A549 (cell line): Measurements from ENCODE around the gene MRPS6. TPM values are rescaled to one million over a fixed set of nuclear protein-coding genes. Genes with fewer than 3 reads are reported as not detected.

Source experiments
- ATAC-seq, 2 experiments: fragments of 200-7000 bp in 1 of 2; fragments of >200 bp in 1 of 2; cut with Nextera tagmentation in 1 of 2; cut with Tn5 transposase in 1 of 2; 3 replicates each; pipeline versions ENCODE4 v1.8.0 to v1.9.1; 2018 to 2020; ENCODE audit warnings: mild to moderate bottlenecking in 1 of 2, moderate library complexity in 1 of 2
- CTCF ChIA-PET: fragments of 300-600 bp; sonication (Branson Sonifier 250); formaldehyde crosslinking; extraction: SDS; loops from one replicate; lab custom pipeline; 2021; ENCODE audit warnings: antibody characterized with exemption, inconsistent platforms; lab: Yijun Ruan, JAX
- POLR2A ChIA-PET: fragments of 350-600 bp; formaldehyde crosslinking; extraction: SDS; loops from one replicate; lab custom pipeline; 2021; ENCODE audit warnings: antibody characterized with exemption, inconsistent platforms; lab: Yijun Ruan, JAX
- DNase-seq, 2 experiments: peaks; one replicate each; pipeline versions ENCODE4 v3.0.0 to v3.0.0-alpha.2; 2011 to 2016; ENCODE audit warnings: low read depth in 1 of 2, low spot score in 1 of 2
- FAIRE-seq: peaks from 2 replicates; lab custom pipeline; 2011; peaks lifted over from hg19 to GRCh38; lab: Jason Lieb, UNC
- H3K27ac ChIP-seq, 2 experiments: fragments of >200 bp; sonication (Bioruptor Twin); formaldehyde crosslinking; 3 replicates each; pipeline ENCODE4 v1.5.1; 2016 to 2017
- H3K4me1 ChIP-seq: fragments of >200 bp; sonication (Bioruptor Twin); formaldehyde crosslinking; 3 replicates; pipeline ENCODE4 v1.6.1; 2016
- H3K4me2 ChIP-seq: fragments of >200 bp; sonication (Bioruptor Twin); formaldehyde crosslinking; 3 replicates; pipeline ENCODE4 v1.6.1; 2016
- H3K4me3 ChIP-seq: fragments of >200 bp; sonication (Bioruptor Twin); formaldehyde crosslinking; 3 replicates; pipeline ENCODE4 v1.5.1; 2016
- H3K9me3 ChIP-seq: fragments of >200 bp; sonication (Bioruptor Twin); formaldehyde crosslinking; 3 replicates; pipeline ENCODE4 v1.6.1; 2016
- BHLHE40 ChIP-seq: IDR thresholded peaks from 2 replicates; pipeline ENCODE4 v1.6.1; 2012; ENCODE audit warnings: low read depth, low read length, inconsistent platforms
- CBX8 ChIP-seq: fragments of 200-600 bp; sonication (generic); IDR thresholded peaks from 2 replicates; pipeline ENCODE4 v1.6.1; 2016
- CHD2 ChIP-seq: fragments of 150-350 bp; IDR thresholded peaks from 2 replicates; pipeline ENCODE4 v1.6.1; 2014; ENCODE audit warnings: low read length; ENCODE audit not compliant: partially characterized antibody
- EHF ChIP-seq: fragments of 250-450 bp; sonication (Bioruptor Pico); IDR thresholded peaks from 2 replicates; pipeline ENCODE4 v1.5.0; 2020; ENCODE audit warnings: mild to moderate bottlenecking
- EP300 ChIP-seq, 2 experiments: fragments of >200 bp; sonication (Bioruptor Twin); formaldehyde crosslinking; IDR thresholded peaks; 2 replicates in 1 of 2; 3 replicates in 1 of 2; pipeline ENCODE4 v1.6.1; 2016 to 2017
- ESRRA ChIP-seq: fragments of 150-350 bp; IDR thresholded peaks from 2 replicates; pipeline ENCODE4 v1.6.1; 2014; ENCODE audit warnings: mild to moderate bottlenecking, low read length, borderline replicate concordance
- FOXS1 ChIP-seq: fragments of 250-450 bp; sonication (Bioruptor Pico); IDR thresholded peaks from 2 replicates; pipeline ENCODE4 v1.5.0; 2020; ENCODE audit warnings: mild to moderate bottlenecking, moderate library complexity
- HOXA7 ChIP-seq: fragments of 250-450 bp; sonication (Bioruptor Pico); IDR thresholded peaks from 2 replicates; pipeline ENCODE4 v1.5.0; 2020; ENCODE audit warnings: mild to moderate bottlenecking, moderate library complexity
- HOXB13 ChIP-seq: fragments of 250-450 bp; sonication (Bioruptor Pico); IDR thresholded peaks from 2 replicates; pipeline ENCODE4 v1.5.0; 2020; ENCODE audit warnings: low read depth, mild to moderate bottlenecking, moderate library complexity
- JUN ChIP-seq, 2 experiments: fragments of >200 bp; sonication (Bioruptor Twin); formaldehyde crosslinking; IDR thresholded peaks; 2 replicates in 1 of 2; 3 replicates in 1 of 2; pipeline ENCODE4 v1.6.1; 2016 to 2017
- KDM1A ChIP-seq: fragments of 200-600 bp; sonication (generic); IDR thresholded peaks from 2 replicates; pipeline ENCODE4 v1.6.1; 2016; ENCODE audit warnings: low read depth, mild to moderate bottlenecking
- KDM5A ChIP-seq: fragments of 200-600 bp; sonication (generic); IDR thresholded peaks from 2 replicates; pipeline ENCODE4 v1.6.1; 2016; ENCODE audit warnings: antibody characterized with exemption, mild to moderate bottlenecking
- MAFK ChIP-seq: fragments of 450-650 bp; IDR thresholded peaks from 2 replicates; pipeline ENCODE4 v1.6.1; 2014; ENCODE audit not compliant: partially characterized antibody
- MYC ChIP-seq: IDR thresholded peaks from 2 replicates; pipeline ENCODE4 v1.6.1; 2012; ENCODE audit warnings: mild to moderate bottlenecking, inconsistent platforms, low read length, improper control_type of control experiment, borderline replicate concordance
- NFE2L2 ChIP-seq: fragments of 150-350 bp; conservative IDR thresholded peaks from 2 replicates; pipeline ENCODE4 v1.6.1; 2014; ENCODE audit warnings: low read length
- PHF8 ChIP-seq: fragments of 200-600 bp; sonication (generic); IDR thresholded peaks from 2 replicates; pipeline ENCODE4 v1.6.1; 2016; ENCODE audit warnings: low read depth, mild to moderate bottlenecking, antibody characterized with exemption, moderate library complexity, borderline replicate concordance
- POLR2A ChIP-seq: IDR thresholded peaks from 2 replicates; pipeline ENCODE4 v1.6.1; 2012; ENCODE audit warnings: mild to moderate bottlenecking, low read length
- RARB ChIP-seq: fragments of 250-450 bp; sonication (Bioruptor Pico); IDR thresholded peaks from 2 replicates; pipeline ENCODE4 v1.8.0; 2021; ENCODE audit warnings: mild to moderate bottlenecking, moderate library complexity
- RFX5 ChIP-seq: fragments of 450-650 bp; IDR thresholded peaks from 2 replicates; pipeline ENCODE4 v1.7.1; 2014; ENCODE audit warnings: antibody characterized with exemption, mild to moderate bottlenecking, moderate library complexity
- RNF2 ChIP-seq: fragments of 200-600 bp; sonication (generic); IDR thresholded peaks from 2 replicates; pipeline ENCODE4 v1.6.1; 2016; ENCODE audit warnings: low read depth, mild to moderate bottlenecking, antibody characterized with exemption, moderate library complexity, borderline replicate concordance
- SMC3 ChIP-seq: fragments of >200 bp; sonication (Bioruptor Twin); formaldehyde crosslinking; IDR thresholded peaks from 3 replicates; pipeline ENCODE4 v1.6.1; 2018; ENCODE audit warnings: inconsistent platforms
- TFCP2L1 ChIP-seq: fragments of 250-450 bp; sonication (Bioruptor Pico); IDR thresholded peaks from 2 replicates; pipeline ENCODE4 v1.5.0; 2021; ENCODE audit warnings: mild to moderate bottlenecking
- TP53 ChIP-seq: fragments of 250-450 bp; sonication (Bioruptor Pico); IDR thresholded peaks from 2 replicates; pipeline ENCODE4 v1.5.0; 2021; ENCODE audit warnings: mild to moderate bottlenecking, moderate library complexity
- ZSCAN20 ChIP-seq: fragments of 250-450 bp; sonication (Bioruptor Pico); IDR thresholded peaks from 2 replicates; pipeline ENCODE4 v1.8.0; 2022; ENCODE audit warnings: mild to moderate bottlenecking, moderate library complexity
- WGBS: methylation state at CpG from one replicate; pipeline ENCODE4 v1.1.6; 2017; ENCODE audit errors: missing lambda C conversion rate; 5-methylcytosine and 5-hydroxymethylcytosine counted together
- polyA minus RNA-seq: library from RNA; depleted of rRNA, polyadenylated mRNA; stranded (reverse); fragments of >200 nt; gene quantifications from 2 replicates; pipeline ENCODE4 v1.2.3, GENCODE V29; 2011; rRNA and poly(A)+ RNA removed
- polyA plus RNA-seq, 4 experiments: library from polyadenylated mRNA; depleted of rRNA in 3 of 4; stranded (reverse); fragments of >200 nt; fragmentation: RNase III in 1 of 4; extraction: RNeasy Plus Mini Kit Qiagen cat#74134 plus additional on column Dnase treatment in 1 of 4; gene quantifications; 2 replicates in 3 of 4; 3 replicates in 1 of 4; pipeline ENCODE4 v1.2.3, GENCODE V29; 2011 to 2017
- TF ChIP-seq, protein P1 (sequence below): fragments of >200 bp; sonication (Bioruptor Twin); formaldehyde crosslinking; IDR thresholded peaks from 2 replicates; pipeline ENCODE4 v1.6.1; 2016
- TF ChIP-seq, protein P2 (sequence below): IDR thresholded peaks from 2 replicates; pipeline ENCODE4 v1.6.1; 2012
- TF ChIP-seq, protein P3 (sequence below): fragments of 150-350 bp; IDR thresholded peaks from 2 replicates; pipeline ENCODE4 v1.6.1; 2014; ENCODE audit warnings: low read depth, mild to moderate bottlenecking, low read length
- TF ChIP-seq, protein P4 (sequence below): fragments of 250-450 bp; sonication (Bioruptor Pico); IDR thresholded peaks from 2 replicates; pipeline ENCODE4 v1.5.0; 2020; ENCODE audit warnings: low read depth, mild to moderate bottlenecking, moderate library complexity
- TF ChIP-seq, protein P5 (sequence below): fragments of >200 bp; sonication (Bioruptor Twin); formaldehyde crosslinking; IDR thresholded peaks from 3 replicates; pipeline ENCODE4 v1.6.1; 2016
- TF ChIP-seq, protein P6 (sequence below): IDR thresholded peaks from 2 replicates; pipeline ENCODE4 v1.6.1; 2012; ENCODE audit warnings: low read depth, borderline replicate concordance
- TF ChIP-seq, protein P7 (sequence below): fragments of >200 bp; sonication (Bioruptor Twin); formaldehyde crosslinking; IDR thresholded peaks from 3 replicates; pipeline ENCODE4 v1.5.1; 2016
- TF ChIP-seq, protein P8 (sequence below): fragments of 250-450 bp; sonication (Bioruptor Pico); IDR thresholded peaks from 2 replicates; pipeline ENCODE4 v1.5.0; 2021; ENCODE audit warnings: mild to moderate bottlenecking, moderate library complexity, borderline replicate concordance

MRPS6 gene
- 23.2 and 26.9 TPM in 2 replicates for polyA plus RNA-seq (2011; rRNA removed)
- 33.3 and 38.5 TPM in 2 replicates for polyA plus RNA-seq (2012; cell fraction: cytosol; rRNA removed)
- polyA plus RNA-seq (2012; cell fraction: nucleus; rRNA removed): 21.3 and 22.4 TPM in 2 replicates
- polyA plus RNA-seq (2017; fragmentation: RNase III; extraction: RNeasy Plus Mini Kit Qiagen cat#74134 plus additional on column Dnase treatment): 45.4 to 57.4 TPM (median 56.2 TPM) in 3 replicates
- 5.3 and 5.8 TPM in 2 replicates for polyA minus RNA-seq

DNA sequence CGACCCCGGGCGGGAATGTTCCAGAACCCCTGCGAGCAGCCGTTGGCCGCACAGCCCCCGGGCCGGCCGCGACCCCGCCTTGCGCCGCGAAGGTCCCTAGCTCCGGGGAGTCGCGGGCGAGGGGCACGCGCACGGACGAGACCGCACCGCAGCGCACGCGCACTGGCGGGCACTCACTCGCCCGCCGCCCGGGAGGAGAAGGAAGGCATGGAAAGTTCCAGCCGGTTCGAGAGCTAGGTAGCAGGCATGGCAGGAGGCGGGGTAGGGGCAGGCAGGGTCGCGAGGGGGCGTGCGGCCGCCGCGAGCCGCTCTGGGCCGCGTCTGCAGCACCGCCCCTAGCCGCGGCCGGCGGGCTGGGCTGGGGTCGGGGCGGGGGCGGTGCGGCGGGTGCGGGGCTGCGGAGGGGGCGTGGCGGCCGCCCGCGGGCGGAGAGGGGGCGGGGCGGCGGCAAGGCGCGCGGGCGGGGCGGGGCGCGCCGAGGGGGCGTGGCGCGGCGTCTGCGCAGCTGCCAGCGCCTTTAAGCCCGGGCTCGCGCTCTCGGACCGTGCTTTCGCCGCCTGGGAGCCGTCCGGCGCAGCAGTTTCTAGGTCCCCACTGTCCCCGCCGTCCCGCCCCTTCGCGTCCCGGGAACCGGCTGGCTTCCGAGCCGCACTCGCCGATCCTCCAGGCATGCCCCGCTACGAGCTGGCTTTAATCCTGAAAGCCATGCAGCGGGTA, at the start of gene MRPS6, which contains the start of gene SLC5A3:
Gene MRPS6, plus strand, starts transcription at position 547 of the 717 bp plus-strand sequence. Its CDS starts 123 bp downstream, at position 670.
Gene SLC5A3, plus strand, starts transcription at position 547 of the 717 bp plus-strand sequence. CDS start 21,621 bp downstream, outside the sequence.
- TF ChIP-seq EP300 (IDR thresholded peaks at IDR 0.05) (no peak), NFE2L2 (no peak), MYC (no peak), RFX5 (no peak), CBX8 (no peak), POLR2A (peak; percentile 97), FOXS1 (CRISPR knock-in tag) (no peak), HOXA7 (CRISPR knock-in tag) (no peak), RNF2 (no peak), TP53 (CRISPR knock-in tag) (no peak), SMC3 (0 out of 3 replicates have a peak, but pooled peaks have one; percentile 5), CHD2 (no peak), HOXB13 (no peak), EHF (CRISPR knock-in tag) (no peak), PHF8 (peak; percentile 40; the same call in 1 of the 2 replicates), ESRRA (no peak), TFCP2L1 (no peak), KDM5A (no peak), ZSCAN20 (CRISPR knock-in tag) (no peak), KDM1A (no peak), BHLHE40 (no peak), MAFK (no peak), JUN (IDR thresholded peaks at IDR 0.05) (peak in 1 of 2 experiments; percentile 72; a peak in 2 of 5 replicates), RARB (CRISPR knock-in tag) (no peak)
- TF ChIP-seq, protein P1, sequence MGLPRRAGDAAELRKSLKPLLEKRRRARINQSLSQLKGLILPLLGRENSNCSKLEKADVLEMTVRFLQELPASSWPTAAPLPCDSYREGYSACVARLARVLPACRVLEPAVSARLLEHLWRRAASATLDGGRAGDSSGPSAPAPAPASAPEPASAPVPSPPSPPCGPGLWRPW: no peak
- TF ChIP-seq, protein P2, sequence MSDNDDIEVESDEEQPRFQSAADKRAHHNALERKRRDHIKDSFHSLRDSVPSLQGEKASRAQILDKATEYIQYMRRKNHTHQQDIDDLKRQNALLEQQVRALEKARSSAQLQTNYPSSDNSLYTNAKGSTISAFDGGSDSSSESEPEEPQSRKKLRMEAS: peak; percentile 59
- TF ChIP-seq, protein P3, sequence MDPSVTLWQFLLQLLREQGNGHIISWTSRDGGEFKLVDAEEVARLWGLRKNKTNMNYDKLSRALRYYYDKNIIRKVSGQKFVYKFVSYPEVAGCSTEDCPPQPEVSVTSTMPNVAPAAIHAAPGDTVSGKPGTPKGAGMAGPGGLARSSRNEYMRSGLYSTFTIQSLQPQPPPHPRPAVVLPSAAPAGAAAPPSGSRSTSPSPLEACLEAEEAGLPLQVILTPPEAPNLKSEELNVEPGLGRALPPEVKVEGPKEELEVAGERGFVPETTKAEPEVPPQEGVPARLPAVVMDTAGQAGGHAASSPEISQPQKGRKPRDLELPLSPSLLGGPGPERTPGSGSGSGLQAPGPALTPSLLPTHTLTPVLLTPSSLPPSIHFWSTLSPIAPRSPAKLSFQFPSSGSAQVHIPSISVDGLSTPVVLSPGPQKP: no peak
- TF ChIP-seq, protein P4, sequence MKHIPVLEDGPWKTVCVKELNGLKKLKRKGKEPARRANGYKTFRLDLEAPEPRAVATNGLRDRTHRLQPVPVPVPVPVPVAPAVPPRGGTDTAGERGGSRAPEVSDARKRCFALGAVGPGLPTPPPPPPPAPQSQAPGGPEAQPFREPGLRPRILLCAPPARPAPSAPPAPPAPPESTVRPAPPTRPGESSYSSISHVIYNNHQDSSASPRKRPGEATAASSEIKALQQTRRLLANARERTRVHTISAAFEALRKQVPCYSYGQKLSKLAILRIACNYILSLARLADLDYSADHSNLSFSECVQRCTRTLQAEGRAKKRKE: no peak
- TF ChIP-seq, protein P5, sequence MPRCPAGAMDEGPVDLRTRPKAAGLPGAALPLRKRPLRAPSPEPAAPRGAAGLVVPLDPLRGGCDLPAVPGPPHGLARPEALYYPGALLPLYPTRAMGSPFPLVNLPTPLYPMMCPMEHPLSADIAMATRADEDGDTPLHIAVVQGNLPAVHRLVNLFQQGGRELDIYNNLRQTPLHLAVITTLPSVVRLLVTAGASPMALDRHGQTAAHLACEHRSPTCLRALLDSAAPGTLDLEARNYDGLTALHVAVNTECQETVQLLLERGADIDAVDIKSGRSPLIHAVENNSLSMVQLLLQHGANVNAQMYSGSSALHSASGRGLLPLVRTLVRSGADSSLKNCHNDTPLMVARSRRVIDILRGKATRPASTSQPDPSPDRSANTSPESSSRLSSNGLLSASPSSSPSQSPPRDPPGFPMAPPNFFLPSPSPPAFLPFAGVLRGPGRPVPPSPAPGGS: 0 out of 3 replicates have a peak, but pooled peaks have one; percentile 67
- TF ChIP-seq, protein P6, sequence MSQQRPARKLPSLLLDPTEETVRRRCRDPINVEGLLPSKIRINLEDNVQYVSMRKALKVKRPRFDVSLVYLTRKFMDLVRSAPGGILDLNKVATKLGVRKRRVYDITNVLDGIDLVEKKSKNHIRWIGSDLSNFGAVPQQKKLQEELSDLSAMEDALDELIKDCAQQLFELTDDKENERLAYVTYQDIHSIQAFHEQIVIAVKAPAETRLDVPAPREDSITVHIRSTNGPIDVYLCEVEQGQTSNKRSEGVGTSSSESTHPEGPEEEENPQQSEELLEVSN: peak; percentile 64
- TF ChIP-seq, protein P7, sequence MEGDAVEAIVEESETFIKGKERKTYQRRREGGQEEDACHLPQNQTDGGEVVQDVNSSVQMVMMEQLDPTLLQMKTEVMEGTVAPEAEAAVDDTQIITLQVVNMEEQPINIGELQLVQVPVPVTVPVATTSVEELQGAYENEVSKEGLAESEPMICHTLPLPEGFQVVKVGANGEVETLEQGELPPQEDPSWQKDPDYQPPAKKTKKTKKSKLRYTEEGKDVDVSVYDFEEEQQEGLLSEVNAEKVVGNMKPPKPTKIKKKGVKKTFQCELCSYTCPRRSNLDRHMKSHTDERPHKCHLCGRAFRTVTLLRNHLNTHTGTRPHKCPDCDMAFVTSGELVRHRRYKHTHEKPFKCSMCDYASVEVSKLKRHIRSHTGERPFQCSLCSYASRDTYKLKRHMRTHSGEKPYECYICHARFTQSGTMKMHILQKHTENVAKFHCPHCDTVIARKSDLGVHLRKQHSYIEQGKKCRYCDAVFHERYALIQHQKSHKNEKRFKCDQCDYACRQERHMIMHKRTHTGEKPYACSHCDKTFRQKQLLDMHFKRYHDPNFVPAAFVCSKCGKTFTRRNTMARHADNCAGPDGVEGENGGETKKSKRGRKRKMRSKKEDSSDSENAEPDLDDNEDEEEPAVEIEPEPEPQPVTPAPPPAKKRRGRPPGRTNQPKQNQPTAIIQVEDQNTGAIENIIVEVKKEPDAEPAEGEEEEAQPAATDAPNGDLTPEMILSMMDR: no peak
- TF ChIP-seq, protein P8, sequence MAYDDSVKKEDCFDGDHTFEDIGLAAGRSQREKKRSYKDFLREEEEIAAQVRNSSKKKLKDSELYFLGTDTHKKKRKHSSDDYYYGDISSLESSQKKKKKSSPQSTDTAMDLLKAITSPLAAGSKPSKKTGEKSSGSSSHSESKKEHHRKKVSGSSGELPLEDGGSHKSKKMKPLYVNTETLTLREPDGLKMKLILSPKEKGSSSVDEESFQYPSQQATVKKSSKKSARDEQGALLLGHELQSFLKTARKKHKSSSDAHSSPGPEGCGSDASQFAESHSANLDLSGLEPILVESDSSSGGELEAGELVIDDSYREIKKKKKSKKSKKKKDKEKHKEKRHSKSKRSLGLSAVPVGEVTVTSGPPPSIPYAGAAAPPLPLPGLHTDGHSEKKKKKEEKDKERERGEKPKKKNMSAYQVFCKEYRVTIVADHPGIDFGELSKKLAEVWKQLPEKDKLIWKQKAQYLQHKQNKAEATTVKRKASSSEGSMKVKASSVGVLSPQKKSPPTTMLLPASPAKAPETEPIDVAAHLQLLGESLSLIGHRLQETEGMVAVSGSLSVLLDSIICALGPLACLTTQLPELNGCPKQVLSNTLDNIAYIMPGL (CRISPR knock-in tag): no peak
- TF ChIP-seq, all 56 proteins: peak for 7
- peak within 1 kb of the TSS; percentile 98 for H3K4me3 ChIP-seq
- ATAC-seq (peak; percentile 89 to 90), DNase-seq (peak; percentile 13 to 78), FAIRE-seq (no peak)
- H3K9me3 ChIP-seq: no peaks in the 10 kb centered on the region
- peaks cover 21% of the 10 kb centered on the region for H3K4me1 ChIP-seq
- peak within 1 kb of the TSS; percentile 85 for H3K4me2 ChIP-seq
- H3K27ac ChIP-seq: peak within 1 kb of the TSS; percentile 94 to 100
- CTCF ChIA-PET: interaction anchor here (0.6 to 1.5 kb wide), 6 partner anchors 8 to 275 kb away, joined by 3 to 6 read pairs (median 3); no protein-coding TSS in a partner anchor
- POLR2A ChIA-PET: interaction anchor here (0.7 to 2.2 kb wide), 6 partner anchors 10 to 275 kb away, joined by 3 to 11 read pairs (median 6); no protein-coding TSS in a partner anchor
- no CpG with 5 or more reads among the region's 104 CpGs for WGBS
